Astrocyte (in vitro differentiated cells and primary cell): ENCODE results near the gene OTOGL.

Experiments used
- CTCF ChIP-seq: IDR thresholded peaks from 2 replicates; pipeline ENCODE4 v1.5.1; 2011; ENCODE audit warnings: low read depth, mild to moderate bottlenecking, inconsistent platforms, low read length, moderate library complexity; ENCODE audit not compliant: insufficient read depth
- EZH2 ChIP-seq: IDR thresholded peaks from 2 replicates; pipeline ENCODE4 v1.6.1; 2012; ENCODE audit warnings: mild to moderate bottlenecking, low read length, inconsistent platforms; ENCODE audit not compliant: insufficient read depth

GRCh38 chr12:80170915-80171314, 71.6 kb downstream of the OTOGL start:
- TF ChIP-seq CTCF (no peak), EZH2 (no peak)
